SIG-M5 treated with dmso at 0.1 percent for 504 hours (cell line): Measurements from ENCODE around the gene STOML1.
"Not testable (repeated sequence)": the region's sequence is repeated elsewhere in the genome, so short reads cannot be mapped to it uniquely, and the experiment has no call there.

Source experiments
- DNase-seq: peaks from one replicate; lab custom pipeline; 2025; ENCODE audit not compliant: unreplicated experiment; lab: John Stamatoyannopoulos, UW

The STOML1 gene

GRCh38 chr15:73965758-73966113 lies 26.4 kb downstream of the STOML1 start:
- DNase-seq, result no peak

- DNase-seq, result no peak
These were observed 26.9 kb downstream of the STOML1 start for GRCh38 chr15:73965094-73965757.

DNA sequence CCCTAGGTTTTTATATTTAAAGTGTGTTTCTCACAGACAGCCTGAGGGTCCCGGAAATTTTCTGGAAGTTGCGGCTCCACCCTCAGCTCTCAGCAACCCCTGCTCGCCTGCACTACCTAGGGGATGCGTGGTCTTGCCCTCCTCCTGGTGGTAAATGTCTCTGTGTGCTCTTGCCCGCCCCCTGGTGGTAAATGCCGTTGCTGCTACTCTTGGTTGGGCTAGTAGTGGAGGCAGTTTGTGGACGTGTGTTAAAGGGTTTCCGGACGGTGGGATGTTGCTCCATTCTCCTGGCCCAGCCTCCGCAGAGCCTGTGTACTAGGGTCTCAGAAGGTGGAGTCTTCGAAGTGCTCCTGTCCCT lies 27.4 kb downstream of the STOML1 start:
- peak; percentile 80 for DNase-seq

DNA sequence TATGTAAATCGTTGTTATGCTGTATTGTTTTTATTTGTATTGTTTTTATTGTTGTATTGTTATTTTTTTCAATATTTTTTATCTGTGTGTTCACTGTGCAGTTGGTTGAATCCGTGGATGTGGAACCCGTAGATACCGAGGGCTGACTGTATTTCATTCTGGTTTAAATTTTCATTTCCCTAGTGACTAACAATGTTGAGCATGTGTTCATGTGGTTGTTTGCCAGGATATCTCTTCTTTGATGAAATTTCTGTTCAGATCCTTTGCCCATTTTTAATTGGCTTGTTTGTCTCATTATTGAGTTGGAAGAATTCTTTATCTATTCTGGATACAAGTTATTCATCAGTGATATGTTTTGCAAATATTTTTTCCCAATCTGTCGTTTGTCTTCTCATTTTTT lies 29.7 kb downstream of the STOML1 start:
- no peak for DNase-seq

- not testable (repeated sequence) for DNase-seq
These were observed 31.5 kb downstream of the STOML1 start for GRCh38 chr15:73960472-73961070.

GRCh38 chr15:73959801-73960200 lies 32.3 kb downstream of the STOML1 start:
- DNase-seq, result no peak

GRCh38 chr15:73959012-73959581 lies 33.0 kb downstream of the STOML1 start:
- DNase-seq, result no peak

DNA sequence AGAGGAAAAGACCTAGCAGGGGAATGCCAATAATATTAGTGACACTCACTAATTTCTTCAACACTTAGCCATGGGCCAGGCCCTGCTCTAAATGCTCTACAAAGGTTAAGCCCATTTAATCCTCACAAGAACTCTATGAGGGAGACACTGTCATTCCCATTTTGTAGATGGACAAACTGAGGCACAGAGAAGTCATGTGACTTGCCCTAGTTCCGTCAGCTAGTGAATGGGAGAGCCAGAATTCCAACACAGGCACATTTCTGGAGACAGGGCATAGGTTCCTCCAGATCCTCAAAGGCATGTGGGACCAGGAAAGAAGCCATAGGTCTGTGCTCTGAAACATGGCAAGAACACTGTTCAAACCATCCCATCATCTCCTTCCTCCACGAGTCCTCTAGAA lies 34.3 kb downstream of the STOML1 start:
- no peak for DNase-seq

DNA sequence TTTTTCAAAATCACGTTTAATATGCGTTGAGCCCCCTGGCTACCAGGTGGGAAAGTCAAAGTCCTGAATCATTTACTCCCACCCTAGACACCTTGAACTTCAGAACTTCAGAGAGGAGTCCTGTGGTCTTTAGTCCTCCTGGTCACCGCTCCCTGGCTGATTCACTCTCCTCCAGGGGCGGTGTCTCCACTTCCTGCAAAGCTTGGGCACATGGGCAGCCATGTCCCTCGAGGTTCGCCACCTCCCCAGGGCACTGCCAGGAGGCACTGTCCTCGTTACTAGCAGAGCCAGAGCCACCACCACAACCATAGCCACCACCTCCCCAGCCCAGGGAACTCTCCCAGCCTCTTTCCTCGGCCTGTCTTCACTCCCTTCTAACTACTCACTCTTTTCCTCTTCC lies 34.8 kb downstream of the STOML1 start:
- no peak for DNase-seq

- DNase-seq, result no peak
These were observed 35.4 kb downstream of the STOML1 start for GRCh38 chr15:73956743-73957135.

DNA sequence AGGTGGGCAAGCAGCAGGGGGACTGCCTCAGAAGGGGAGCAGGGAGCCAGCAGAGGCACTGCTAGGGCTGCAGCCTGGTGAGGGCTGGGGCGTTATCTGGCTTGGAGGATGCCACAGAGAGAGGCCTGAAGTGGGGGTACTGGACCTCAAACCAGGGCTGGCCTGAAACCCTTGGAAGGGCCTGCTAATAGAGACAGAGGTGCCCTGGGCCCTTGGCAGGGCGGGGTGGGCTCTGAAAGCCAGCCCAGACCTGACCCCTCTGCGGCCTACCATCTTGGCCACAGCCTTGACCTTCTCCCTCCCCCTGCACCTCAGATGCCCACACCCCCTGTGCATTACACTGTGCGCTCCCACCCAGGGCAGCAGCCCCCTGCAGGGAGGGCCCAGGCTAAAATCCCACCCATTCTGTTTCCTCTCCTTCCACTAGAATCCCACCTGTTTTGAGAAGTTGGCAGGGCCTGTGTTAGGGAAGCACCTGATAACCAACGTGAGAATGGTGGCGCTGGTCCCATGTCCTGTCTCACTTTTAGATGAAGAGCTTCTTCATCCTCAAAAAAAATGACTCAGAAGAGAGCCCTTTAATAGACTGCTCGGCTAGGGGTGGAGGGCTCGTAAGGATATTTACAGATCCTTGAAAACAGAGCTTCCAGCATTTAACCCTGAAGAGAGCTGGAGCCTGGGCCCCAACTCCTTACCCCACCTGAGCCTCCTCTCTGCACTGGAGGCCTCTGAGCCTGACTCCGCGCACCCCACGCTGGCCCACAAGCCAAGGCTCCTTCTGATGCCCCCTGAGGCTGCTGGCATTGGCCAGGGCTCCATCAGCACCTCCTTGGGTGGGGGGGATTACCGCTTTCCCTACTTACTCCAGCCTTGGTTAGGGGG lies 36.0 kb downstream of the STOML1 start:
- no peak for DNase-seq

GRCh38 chr15:73955326-73955725 lies 36.8 kb downstream of the STOML1 start:
- no peak for DNase-seq

GRCh38 chr15:73954188-73955145 lies 37.6 kb downstream of the STOML1 start:
- no peak for DNase-seq

DNA sequence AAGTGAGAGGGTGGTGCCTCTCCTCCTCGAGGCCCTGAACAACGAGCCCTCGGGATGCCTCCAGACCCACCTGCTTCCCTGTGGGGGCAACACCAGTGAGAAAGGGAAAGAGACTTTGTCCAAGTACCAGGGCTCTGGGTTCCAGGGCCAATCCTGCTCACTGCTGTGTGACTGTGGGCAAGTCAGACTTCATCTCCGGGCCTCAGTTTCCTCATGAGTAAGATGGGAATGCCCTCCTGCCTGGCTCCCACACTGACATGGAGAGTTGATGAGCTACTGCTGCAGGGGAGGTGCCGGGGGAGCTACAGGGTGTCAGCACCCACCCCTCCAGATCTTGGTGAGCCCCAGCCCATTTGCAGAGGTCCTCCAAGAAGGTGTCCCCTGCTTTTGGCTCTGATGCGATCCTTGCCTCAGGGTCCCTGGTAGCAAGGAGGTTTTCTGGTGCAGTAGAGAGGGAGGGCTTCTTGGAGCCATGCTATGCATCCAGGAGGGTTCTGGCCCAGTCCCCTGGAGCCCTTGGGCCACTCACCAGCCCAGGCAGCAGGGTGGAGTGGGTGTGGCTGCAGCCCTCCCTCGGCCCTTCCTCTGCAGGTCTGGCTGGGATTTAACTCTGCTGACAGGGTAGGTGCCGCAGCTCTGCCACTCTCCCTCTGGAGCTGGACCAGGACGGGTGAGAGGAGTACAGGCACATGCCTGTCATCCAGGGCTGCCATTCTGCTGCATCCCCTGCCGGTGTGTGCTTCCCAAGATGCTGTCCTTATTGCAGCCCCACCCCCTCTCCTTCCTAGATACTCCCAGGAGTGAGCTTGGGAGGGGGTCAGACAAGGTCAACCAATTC lies 39.0 kb downstream of the STOML1 start:
- DNase-seq, result no peak

DNA sequence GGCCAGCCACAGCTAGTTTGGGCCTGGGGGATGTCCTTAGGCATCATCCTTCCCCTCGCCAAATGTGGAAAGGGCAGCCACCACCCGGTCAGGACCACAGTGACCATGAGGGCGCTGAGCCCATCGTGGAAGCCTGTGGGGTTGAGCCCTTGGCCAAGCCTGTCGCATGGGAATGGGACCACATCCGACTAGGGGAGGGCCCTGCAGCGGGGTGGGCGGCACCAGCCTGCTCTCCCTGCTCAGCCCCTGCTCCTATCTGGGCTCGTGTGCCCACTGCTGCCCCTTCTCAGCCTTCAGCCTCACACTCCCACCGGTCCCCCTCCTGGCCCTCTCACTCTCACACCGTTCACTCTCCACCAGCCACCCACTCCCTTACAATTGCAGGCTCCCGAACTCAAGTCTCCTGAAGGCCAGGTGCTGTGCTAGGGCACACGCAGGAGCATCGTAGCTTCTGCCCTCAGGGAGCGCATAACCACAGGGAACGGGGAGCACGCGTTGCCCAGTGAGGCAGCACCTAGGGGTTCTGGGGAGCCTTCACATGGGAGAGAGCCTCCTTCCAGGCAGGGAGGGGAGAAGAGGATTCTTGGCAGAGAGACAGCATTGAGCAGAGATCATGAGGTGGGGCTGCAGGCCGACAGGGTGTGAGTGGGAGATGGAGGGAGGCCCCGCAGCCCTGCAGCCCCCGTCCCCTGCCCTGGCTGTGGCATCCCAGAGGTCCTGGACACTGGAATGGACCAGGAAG lies 39.8 kb downstream of the STOML1 start:
- no peak for DNase-seq

- no peak for DNase-seq
These were observed 40.5 kb downstream of the STOML1 start for GRCh38 chr15:73951601-73952000.

- peak; percentile 67 for DNase-seq
These were observed 41.1 kb downstream of the STOML1 start for GRCh38 chr15:73950831-73951561.

GRCh38 chr15:73950479-73950830 lies 41.6 kb downstream of the STOML1 start:
- no peak for DNase-seq

- no peak for DNase-seq
These were observed 42.6 kb downstream of the STOML1 start for GRCh38 chr15:73949496-73949895.
